ENCODE measurements around the gene DKK1. TPM values are rescaled to one million over a fixed set of nuclear protein-coding genes. Genes with fewer than 3 reads are reported as not detected.

The DKK1 gene
- total and polyA plus RNA-seq, 2 of the 13 experiments (the other 11 are each of a cell fraction or from before 2014, with no cell fraction given) = 123 to 262 TPM

DNA sequence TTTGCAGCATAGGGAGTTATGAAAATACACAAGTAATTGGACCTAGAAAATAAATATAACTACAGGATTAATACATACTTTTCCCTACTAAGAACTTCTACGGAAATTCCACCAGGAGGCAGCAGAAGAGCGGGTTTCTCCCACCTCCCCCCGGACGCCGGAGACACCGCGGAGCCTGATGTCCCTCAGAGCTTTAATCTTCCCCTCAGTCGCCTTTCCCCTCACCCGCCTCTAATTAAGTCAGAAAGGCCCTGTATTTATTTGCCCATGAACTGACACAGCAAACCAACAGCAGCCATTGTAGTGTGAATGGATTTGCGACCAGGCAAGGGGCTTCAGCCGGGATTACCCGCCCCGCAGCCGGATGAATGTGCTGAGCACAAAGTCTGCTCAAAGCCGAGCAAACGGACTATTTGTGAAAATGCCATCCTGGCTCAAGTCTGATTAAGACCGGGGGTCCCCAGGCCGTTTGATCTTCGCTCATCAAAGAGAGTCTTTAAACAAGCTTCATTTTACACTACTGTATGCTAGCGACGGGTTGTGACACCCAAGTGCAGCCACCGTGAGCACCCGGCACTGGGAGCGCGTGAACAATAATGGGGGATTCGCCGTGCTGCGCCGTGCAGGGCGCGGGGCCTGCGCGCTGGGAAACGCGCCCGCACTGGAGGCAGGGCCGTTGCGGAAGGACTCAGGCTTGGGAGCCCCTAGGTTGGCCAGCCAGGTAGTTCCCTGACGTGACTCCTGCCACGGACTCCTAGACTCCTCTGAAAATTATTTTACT is 5.6 kb upstream of the DKK1 start (continued):
- TF ChIP-seq, protein P1, sequence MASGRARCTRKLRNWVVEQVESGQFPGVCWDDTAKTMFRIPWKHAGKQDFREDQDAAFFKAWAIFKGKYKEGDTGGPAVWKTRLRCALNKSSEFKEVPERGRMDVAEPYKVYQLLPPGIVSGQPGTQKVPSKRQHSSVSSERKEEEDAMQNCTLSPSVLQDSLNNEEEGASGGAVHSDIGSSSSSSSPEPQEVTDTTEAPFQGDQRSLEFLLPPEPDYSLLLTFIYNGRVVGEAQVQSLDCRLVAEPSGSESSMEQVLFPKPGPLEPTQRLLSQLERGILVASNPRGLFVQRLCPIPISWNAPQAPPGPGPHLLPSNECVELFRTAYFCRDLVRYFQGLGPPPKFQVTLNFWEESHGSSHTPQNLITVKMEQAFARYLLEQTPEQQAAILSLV (CRISPR knock-in tag; IDR thresholded peaks at IDR 0.05; ENCODE audit: borderline replicate concordance) = no peak
- TF ChIP-seq, protein P2, sequence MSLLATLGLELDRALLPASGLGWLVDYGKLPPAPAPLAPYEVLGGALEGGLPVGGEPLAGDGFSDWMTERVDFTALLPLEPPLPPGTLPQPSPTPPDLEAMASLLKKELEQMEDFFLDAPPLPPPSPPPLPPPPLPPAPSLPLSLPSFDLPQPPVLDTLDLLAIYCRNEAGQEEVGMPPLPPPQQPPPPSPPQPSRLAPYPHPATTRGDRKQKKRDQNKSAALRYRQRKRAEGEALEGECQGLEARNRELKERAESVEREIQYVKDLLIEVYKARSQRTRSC (CRISPR knock-in tag; IDR thresholded peaks at IDR 0.05; ENCODE audit: low read depth) = no peak
- TF ChIP-seq, protein P3, sequence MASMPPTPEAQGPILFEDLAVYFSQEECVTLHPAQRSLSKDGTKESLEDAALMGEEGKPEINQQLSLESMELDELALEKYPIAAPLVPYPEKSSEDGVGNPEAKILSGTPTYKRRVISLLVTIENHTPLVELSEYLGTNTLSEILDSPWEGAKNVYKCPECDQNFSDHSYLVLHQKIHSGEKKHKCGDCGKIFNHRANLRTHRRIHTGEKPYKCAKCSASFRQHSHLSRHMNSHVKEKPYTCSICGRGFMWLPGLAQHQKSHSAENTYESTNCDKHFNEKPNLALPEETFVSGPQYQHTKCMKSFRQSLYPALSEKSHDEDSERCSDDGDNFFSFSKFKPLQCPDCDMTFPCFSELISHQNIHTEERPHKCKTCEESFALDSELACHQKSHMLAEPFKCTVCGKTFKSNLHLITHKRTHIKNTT (CRISPR knock-in tag; IDR thresholded peaks at IDR 0.05) = no peak
- no peak for TF ChIP-seq SETDB1 (CRISPR knock-in tag; IDR thresholded peaks at IDR 0.05; ENCODE audit: borderline replicate concordance)
- no peak for TF ChIP-seq ESRRA (CRISPR knock-in tag; IDR thresholded peaks at IDR 0.05; ENCODE audit: low read depth)
- TF ChIP-seq, protein P4, sequence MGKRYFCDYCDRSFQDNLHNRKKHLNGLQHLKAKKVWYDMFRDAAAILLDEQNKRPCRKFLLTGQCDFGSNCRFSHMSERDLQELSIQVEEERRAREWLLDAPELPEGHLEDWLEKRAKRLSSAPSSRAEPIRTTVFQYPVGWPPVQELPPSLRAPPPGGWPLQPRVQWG (CRISPR knock-in tag; IDR thresholded peaks at IDR 0.05; ENCODE audit: borderline replicate concordance, low read depth) = no peak
- TF ChIP-seq, protein P5, sequence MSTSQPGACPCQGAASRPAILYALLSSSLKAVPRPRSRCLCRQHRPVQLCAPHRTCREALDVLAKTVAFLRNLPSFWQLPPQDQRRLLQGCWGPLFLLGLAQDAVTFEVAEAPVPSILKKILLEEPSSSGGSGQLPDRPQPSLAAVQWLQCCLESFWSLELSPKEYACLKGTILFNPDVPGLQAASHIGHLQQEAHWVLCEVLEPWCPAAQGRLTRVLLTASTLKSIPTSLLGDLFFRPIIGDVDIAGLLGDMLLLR (CRISPR knock-in tag; IDR thresholded peaks at IDR 0.05) = no peak
- TF ChIP-seq, protein P6, sequence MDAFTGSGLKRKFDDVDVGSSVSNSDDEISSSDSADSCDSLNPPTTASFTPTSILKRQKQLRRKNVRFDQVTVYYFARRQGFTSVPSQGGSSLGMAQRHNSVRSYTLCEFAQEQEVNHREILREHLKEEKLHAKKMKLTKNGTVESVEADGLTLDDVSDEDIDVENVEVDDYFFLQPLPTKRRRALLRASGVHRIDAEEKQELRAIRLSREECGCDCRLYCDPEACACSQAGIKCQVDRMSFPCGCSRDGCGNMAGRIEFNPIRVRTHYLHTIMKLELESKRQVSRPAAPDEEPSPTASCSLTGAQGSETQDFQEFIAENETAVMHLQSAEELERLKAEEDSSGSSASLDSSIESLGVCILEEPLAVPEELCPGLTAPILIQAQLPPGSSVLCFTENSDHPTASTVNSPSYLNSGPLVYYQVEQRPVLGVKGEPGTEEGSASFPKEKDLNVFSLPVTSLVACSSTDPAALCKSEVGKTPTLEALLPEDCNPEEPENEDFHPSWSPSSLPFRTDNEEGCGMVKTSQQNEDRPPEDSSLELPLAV (CRISPR knock-in tag; conservative IDR thresholded peaks at IDR 0.05; ENCODE audit: low read depth) = no peak
- no peak for TF ChIP-seq SMARCE1 (IDR thresholded peaks at IDR 0.05; ENCODE audit: borderline replicate concordance)
- peak; percentile 55; the same call in 1 of the 2 replicates for TF ChIP-seq GABPB1 (CRISPR knock-in tag; IDR thresholded peaks at IDR 0.05)
- TF ChIP-seq KDM6A (CRISPR knock-in tag; IDR thresholded peaks at IDR 0.05; ENCODE audit: low read depth) = no peak
- TF ChIP-seq SOX5 (CRISPR knock-in tag; IDR thresholded peaks at IDR 0.05; ENCODE audit: borderline replicate concordance) = peak; percentile 44; the same call in 1 of the 2 replicates
- TF ChIP-seq ATAD3A (CRISPR knock-in tag; IDR thresholded peaks at IDR 0.05) = no peak
- TF ChIP-seq SRSF9 (IDR thresholded peaks at IDR 0.05; ENCODE audit: borderline replicate concordance, insufficient read depth, low read depth, low read length, poor library complexity, severe bottlenecking) = no peak
- no peak for TF ChIP-seq NFKBIZ (CRISPR knock-in tag; IDR thresholded peaks at IDR 0.05)
- peak; percentile 36 for TF ChIP-seq CCAR2 (optimal IDR thresholded peaks at IDR 0.05; ENCODE audit: low read depth, low read length)
- peak; percentile 61; the same call in 1 of the 2 replicates for TF ChIP-seq SALL1 (CRISPR knock-in tag; IDR thresholded peaks at IDR 0.05)
- TF ChIP-seq ZNF468 (CRISPR knock-in tag; IDR thresholded peaks at IDR 0.05) = no peak
- TF ChIP-seq MAFK (conservative IDR thresholded peaks at IDR 0.05 in 1 of 2, IDR thresholded peaks at IDR 0.05 in 1 of 2; ENCODE audit: low read length in 2 of 2) = no peak
- no peak for TF ChIP-seq FLYWCH1 (CRISPR knock-in tag; IDR thresholded peaks at IDR 0.05)
- no peak for TF ChIP-seq ZMYM2 (CRISPR knock-in tag; IDR thresholded peaks at IDR 0.05)
- TF ChIP-seq TCF12 (IDR thresholded peaks at IDR 0.05) = no peak
- no peak for TF ChIP-seq TCF12 (CRISPR knock-in tag; IDR thresholded peaks at IDR 0.05)
- TF ChIP-seq RARA (CRISPR knock-in tag; IDR thresholded peaks at IDR 0.05) = no peak
- no peak for TF ChIP-seq ZNF615 (CRISPR knock-in tag; IDR thresholded peaks at IDR 0.05; ENCODE audit: borderline replicate concordance)

Measured in HepG2 (cell line).